ENCODE measurements around the gene SGPP1. TPM values are rescaled to one million over a fixed set of nuclear protein-coding genes. Genes with fewer than 3 reads are reported as not detected.
"Not testable (repeated sequence)": the region's sequence is repeated elsewhere in the genome, so short reads cannot be mapped to it uniquely, and the experiment has no call there.

The SGPP1 gene
- total RNA-seq (2014; rRNA removed; shearing (Covaris generic); ENCODE audit: low replicate concordance): 10.9 and 13.3 TPM in 2 replicates

GRCh38 chr14:63727736-63728728, at the start of gene SGPP1:
SGPP1 (minus strand) TSS chr14:63728065; CDS start chr14:63727944, 121 bp downstream.
- in situ Hi-C loops (cut with HindIII; ENCODE audit: low pct_unique_long_range_greater_than_20kb, low sequenced_read_pairs): no loop called here

GRCh38 chr14:63777024-63777423, 49.2 kb upstream of the SGPP1 start:
- in situ Hi-C loops (cut with HindIII; ENCODE audit: low pct_unique_long_range_greater_than_20kb, low sequenced_read_pairs): no loop called here
- DNase-seq (ENCODE audit: low read depth): peak; percentile 18

More at GRCh38 chr14:63727736-63728728, at the start of gene SGPP1:
- DNase-seq (ENCODE audit: low read depth): peak; percentile 80

GRCh38 chr14:63773504-63773903, 45.6 kb upstream of the SGPP1 start:
- DNase-seq (ENCODE audit: low read depth): no peak
- in situ Hi-C loops (cut with HindIII; ENCODE audit: low pct_unique_long_range_greater_than_20kb, low sequenced_read_pairs): no loop called here

GRCh38 chr14:63770187-63770807, 42.4 kb upstream of the SGPP1 start:
- in situ Hi-C loops (cut with HindIII; ENCODE audit: low pct_unique_long_range_greater_than_20kb, low sequenced_read_pairs): no loop called here
- peak; percentile 28 for DNase-seq (ENCODE audit: low read depth)

- in situ Hi-C loops (cut with HindIII; ENCODE audit: low pct_unique_long_range_greater_than_20kb, low sequenced_read_pairs): no loop called here
- DNase-seq (ENCODE audit: low read depth): no peak
Observed at GRCh38 chr14:63766611-63767010, 38.7 kb upstream of the SGPP1 start.

- no peak for DNase-seq (ENCODE audit: low read depth)
- in situ Hi-C loops (cut with HindIII; ENCODE audit: low pct_unique_long_range_greater_than_20kb, low sequenced_read_pairs): no loop called here
Observed at GRCh38 chr14:63764620-63765139, 36.8 kb upstream of the SGPP1 start.

GRCh38 chr14:63764103-63764502, 36.2 kb upstream of the SGPP1 start:
- in situ Hi-C loops (cut with HindIII; ENCODE audit: low pct_unique_long_range_greater_than_20kb, low sequenced_read_pairs): no loop called here
- DNase-seq (ENCODE audit: low read depth): no peak

- in situ Hi-C loops (cut with HindIII; ENCODE audit: low pct_unique_long_range_greater_than_20kb, low sequenced_read_pairs): no loop called here
- DNase-seq (ENCODE audit: low read depth): no peak
Observed at GRCh38 chr14:63761351-63762117, 33.7 kb upstream of the SGPP1 start.

- in situ Hi-C loops (cut with HindIII; ENCODE audit: low pct_unique_long_range_greater_than_20kb, low sequenced_read_pairs): no loop called here
- no peak for DNase-seq (ENCODE audit: low read depth)
Observed at GRCh38 chr14:63760014-63760413, 32.1 kb upstream of the SGPP1 start.

GRCh38 chr14:63759456-63759855, 31.6 kb upstream of the SGPP1 start:
- DNase-seq (ENCODE audit: low read depth): no peak
- in situ Hi-C loops (cut with HindIII; ENCODE audit: low pct_unique_long_range_greater_than_20kb, low sequenced_read_pairs): no loop called here

- in situ Hi-C loops (cut with HindIII; ENCODE audit: low pct_unique_long_range_greater_than_20kb, low sequenced_read_pairs): no loop called here
- no peak for DNase-seq (ENCODE audit: low read depth)
Observed at GRCh38 chr14:63757211-63757610, 29.3 kb upstream of the SGPP1 start.

- in situ Hi-C loops (cut with HindIII; ENCODE audit: low pct_unique_long_range_greater_than_20kb, low sequenced_read_pairs): no loop called here
- DNase-seq (ENCODE audit: low read depth): peak; percentile 66
Observed at GRCh38 chr14:63752449-63753169, 24.7 kb upstream of the SGPP1 start.

GRCh38 chr14:63751076-63751475, 23.2 kb upstream of the SGPP1 start:
- DNase-seq (ENCODE audit: low read depth); in situ Hi-C loops (cut with HindIII; ENCODE audit: low pct_unique_long_range_greater_than_20kb, low sequenced_read_pairs): not testable (repeated sequence)

GRCh38 chr14:63747846-63748245, 20.0 kb upstream of the SGPP1 start:
- no peak for DNase-seq (ENCODE audit: low read depth)
- in situ Hi-C loops (cut with HindIII; ENCODE audit: low pct_unique_long_range_greater_than_20kb, low sequenced_read_pairs): no loop called here

GRCh38 chr14:63745858-63746425, 18.1 kb upstream of the SGPP1 start:
- in situ Hi-C loops (cut with HindIII; ENCODE audit: low pct_unique_long_range_greater_than_20kb, low sequenced_read_pairs): no loop called here
- no peak for DNase-seq (ENCODE audit: low read depth)

- in situ Hi-C loops (cut with HindIII; ENCODE audit: low pct_unique_long_range_greater_than_20kb, low sequenced_read_pairs): no loop called here
- DNase-seq (ENCODE audit: low read depth): no peak
Observed at GRCh38 chr14:63745272-63745671, 17.4 kb upstream of the SGPP1 start.

- no peak for DNase-seq (ENCODE audit: low read depth)
- in situ Hi-C loops (cut with HindIII; ENCODE audit: low pct_unique_long_range_greater_than_20kb, low sequenced_read_pairs): no loop called here
Observed at GRCh38 chr14:63737582-63738006, 9.7 kb upstream of the SGPP1 start.
